HG02623 (cell line): ENCODE measurements around the gene MICAL3.

Experiments
- ATAC-seq: cut with Tn5 transposase; IDR thresholded peaks from one replicate; pipeline ENCODE4 v1.9.1; 2021; ENCODE audit warnings: moderate library complexity; ENCODE audit not compliant: unreplicated experiment

The MICAL3 gene

DNA sequence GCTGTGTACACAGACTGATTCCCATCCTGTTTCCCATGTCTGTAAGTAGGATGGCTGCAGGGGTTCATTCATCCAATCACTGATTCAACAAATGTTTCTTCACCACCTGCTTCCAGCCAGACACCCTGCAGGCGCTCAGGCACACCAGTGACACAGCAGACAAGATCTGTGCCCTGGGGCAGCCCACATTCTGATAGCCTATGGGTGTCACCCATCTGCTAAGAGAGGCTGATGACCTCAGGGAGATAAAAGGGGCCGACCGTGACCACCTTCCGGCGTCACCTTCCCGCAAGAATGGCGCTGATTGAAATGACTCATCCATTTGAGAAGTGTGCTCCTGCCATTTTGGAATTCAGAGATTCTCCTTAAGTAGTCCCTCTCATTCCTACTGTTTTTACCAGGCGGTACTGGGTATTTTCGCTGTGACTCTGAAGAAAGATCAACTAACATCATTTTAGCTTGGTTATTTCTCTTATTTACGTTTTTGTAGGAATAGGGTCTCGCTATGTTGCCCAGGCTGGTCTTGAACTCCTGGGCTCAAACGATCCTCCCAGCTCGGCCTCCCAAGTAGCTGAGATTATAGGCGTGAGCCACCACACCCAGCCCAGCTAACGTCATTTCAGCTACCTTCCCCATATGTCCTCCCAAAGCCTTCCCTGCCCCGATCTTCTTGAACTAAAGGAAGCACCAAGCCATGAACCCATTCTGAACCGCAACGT is 176.8 kb downstream of the MICAL3 start:
- ATAC-seq, result no peak

DNA sequence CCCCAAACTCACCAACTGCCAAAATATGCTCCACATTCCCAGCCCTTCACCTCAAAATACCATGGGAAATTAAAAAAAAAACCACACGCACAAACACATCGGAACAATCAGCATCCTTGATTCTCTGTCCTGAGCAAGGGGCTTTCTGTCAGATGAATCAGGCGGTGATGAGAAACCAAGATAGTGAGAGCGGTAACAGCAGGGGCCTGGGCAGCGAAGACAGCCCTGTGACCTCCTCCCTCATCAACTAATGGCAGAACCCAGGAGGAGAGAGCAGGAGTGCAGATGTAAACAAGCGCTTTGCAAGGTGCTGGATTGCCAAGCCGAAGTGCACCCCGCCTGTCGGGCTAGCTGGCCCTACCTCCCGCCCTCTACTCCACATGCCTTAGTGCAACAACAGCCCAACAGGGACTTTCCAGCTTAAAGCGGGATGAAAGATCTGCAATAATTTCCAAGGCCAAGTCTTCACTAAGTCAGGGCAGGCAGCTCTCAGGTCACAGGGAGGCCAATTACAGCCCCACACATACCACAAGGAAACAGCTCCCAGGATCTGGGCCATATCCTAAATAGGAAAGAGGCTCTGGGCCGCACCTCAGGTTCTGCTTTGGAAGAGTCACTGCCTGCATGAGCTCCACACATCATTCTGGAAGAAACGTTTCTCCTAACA is 177.9 kb downstream of the MICAL3 start:
- no peak for ATAC-seq

DNA sequence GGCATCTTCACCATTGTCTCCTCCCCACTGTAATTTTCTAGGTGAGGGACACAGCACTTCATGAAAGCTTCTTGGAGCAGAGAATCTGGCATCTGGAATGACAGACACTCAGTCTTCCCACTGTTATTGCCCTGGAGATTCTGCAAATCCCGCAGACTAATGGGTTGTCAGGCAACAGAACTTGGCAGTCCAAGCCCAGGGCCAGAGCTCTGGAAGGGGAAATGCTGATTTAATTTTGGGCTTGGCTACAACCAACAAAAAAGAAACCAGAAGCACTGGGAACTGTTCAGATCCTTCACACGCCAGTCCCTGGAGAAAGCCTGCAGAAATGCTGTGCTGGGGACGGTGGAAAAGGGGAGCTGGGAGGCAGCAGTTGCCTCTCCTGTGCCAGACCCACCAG is 178.6 kb downstream of the MICAL3 start:
- ATAC-seq, result no peak

DNA sequence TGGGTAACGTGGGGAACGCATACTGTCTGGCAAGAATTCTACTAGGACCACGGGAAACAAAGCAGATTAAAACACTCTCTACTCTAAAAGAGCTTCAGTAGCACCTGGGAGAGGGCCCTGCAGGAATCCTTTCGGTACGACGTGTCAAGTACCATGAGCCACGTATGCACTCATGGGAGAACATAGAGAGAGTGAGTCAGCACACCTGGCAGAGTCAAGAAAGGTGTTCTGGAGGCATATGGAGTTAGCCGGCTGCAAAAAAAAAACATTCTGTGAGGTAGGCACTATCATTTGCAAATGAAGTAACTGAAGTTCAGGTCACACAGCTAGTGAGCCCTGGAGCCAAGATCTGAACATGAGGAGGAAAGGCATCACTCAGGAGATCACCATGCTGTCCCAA is 179.0 kb downstream of the MICAL3 start:
- no peak for ATAC-seq

DNA sequence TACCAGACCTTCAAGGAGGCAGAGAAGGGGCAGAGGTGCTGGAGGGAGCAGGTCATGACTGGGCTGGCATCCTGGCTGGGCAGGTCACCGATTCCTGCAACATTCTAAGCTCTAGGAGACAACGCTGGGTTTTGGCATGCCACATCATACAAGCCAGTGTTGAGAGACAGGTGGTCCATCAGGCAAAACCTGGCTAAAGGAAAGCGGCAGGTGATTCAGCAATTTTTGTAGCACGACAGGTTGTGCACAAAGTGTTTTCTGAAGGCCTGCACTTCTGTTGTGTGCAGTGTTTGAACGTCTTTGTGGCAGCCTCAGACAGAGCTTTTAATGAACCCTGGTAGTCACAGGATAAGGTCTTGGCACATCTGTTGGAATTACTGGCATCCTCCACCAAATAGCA is 180.2 kb downstream of the MICAL3 start:
- ATAC-seq, result no peak

DNA sequence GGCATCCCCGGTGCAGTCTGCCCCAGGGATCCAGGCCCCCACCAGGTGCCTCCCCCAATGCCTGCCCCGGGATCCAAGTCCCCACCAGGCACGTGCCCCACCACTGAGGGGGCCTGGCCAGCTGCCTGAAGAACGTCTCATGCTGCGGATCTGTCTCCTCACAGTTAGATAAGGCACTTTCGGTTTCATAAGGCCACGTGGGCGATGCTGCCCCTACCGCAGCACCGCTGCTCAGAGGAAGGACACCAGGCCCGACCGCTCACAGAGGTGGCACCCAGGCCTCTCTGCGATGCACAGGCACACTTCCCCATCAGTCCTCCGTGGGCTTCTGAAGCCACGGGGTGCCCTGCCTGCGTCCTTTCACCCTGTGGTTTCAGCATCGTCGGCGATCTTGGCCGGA is 182.0 kb downstream of the MICAL3 start:
- no peak for ATAC-seq

DNA sequence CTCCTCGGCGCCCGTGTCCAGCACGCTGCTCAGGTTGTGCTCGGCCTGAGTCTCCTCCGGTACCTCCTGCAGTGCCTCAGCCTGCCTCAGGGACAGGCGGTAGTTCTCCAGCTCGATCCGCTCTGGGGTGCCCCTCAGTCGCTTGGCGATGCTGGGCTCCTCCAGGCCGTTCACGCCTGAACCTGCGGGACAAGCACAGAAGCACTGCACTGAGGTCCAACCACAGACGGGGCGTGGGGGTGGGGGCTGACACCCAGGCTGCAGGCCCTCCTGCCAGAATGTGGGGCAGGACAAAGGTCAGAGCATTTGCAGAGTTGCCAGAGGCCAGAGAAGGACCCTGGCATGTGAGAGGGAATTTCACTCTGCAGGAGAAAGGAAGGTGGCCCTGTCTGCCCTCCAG is 182.5 kb downstream of the MICAL3 start:
- ATAC-seq, result no peak

DNA sequence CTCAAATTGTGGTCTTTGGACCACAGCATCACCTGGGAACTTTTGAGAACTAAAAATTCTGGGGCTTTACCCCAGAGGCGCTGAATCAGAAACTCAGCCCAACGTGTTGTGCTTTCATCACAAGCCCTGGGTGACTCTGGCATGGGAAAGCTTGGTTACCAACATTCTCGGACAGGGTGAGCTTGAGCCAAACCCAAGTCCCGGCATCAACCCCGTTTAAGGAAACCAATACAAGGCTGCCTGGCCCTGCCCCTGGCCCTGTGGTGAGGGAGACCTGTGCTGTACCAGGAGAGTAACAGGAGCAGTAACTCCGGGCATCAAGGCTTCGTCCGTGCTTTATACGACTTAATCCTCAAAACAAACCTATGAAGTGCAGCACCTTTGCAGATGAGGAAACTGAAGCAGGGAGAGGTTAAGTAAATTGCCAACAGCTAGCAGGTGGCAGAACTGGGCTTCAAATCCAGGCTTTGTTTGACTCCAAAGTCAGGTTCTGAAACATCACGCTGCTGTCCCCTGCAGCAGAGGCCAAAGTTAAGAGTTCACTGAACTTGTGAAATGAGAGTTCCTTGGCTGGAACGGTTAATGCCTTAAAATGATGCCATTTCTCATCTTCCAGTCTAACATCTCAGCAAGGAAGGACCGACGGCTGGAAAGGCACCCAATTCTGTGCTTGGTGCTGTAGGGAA is 186.0 kb downstream of the MICAL3 start:
- no peak for ATAC-seq

DNA sequence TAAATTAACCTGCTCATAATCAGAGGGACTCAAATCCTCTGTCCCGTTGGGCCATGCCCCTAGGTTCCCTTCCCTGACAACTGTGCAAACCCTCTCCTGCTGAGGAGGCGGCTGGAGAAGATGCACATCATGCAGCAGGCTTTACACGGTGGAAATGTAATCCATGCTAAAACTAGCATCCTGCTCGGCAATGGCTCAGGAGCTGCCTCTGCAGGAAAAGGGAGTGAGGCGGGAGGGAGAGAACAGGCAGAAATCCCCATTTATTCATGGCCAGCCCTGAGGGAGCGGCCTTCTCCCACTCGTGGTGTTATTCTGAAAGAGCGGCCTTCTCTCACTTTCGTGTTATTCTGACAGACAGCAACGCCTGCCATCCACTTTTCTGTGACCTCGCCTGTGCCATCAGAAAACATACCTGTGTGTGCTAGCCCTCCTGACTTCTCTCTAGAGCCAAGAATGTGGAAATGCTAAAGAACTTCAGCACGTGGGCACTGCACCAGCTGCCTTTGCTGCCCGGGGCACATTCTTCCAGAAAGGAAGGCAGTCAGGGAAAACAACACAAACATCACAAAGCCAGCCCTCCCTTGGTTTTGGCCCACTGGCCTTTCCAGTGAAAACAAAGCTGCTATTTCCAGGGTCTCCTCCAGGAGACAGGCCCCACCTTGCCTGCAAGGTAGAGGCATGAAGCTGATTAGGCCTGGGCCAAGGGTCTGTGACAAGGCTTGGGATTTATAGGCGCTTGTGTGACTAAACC is 187.2 kb downstream of the MICAL3 start:
- no peak for ATAC-seq

DNA sequence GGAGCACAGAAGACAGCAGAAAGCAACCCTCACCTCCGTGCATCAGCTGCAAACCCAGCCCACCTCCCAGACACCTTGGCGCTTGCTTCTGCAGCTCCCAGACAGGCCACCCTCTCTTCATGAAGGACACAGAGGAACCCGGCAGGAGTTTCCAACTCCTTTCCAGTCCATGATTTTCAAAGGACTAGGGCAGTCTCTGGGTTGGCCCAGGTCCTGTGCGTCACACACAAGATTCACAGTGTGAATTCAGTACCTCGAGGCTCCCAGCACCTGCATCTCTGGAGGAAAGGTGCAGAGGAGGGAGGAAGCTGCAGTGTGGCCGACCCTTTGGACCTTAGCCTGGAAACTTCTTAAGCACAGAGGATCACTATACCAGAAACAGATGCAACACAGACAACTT is 189.1 kb downstream of the MICAL3 start:
- no peak for ATAC-seq

DNA sequence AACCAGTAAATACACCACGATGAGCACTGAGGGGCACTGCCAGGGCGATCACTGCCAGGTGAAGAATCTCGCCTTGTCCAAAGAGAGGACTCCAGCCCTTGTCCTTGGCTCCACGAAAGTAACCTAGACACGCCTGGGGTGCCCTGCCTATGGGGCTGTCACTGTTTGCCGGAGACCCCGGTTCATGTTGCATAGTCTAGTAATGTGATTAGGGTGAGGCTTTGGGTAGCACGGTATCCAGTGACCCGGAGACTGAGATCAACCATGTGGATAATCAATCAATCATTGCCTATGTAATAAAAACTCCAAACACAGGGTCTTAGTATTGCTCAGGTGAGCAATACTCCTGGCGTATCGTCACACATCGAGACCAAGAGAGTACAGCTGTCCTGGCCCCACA is 190.9 kb downstream of the MICAL3 start:
- no peak for ATAC-seq

DNA sequence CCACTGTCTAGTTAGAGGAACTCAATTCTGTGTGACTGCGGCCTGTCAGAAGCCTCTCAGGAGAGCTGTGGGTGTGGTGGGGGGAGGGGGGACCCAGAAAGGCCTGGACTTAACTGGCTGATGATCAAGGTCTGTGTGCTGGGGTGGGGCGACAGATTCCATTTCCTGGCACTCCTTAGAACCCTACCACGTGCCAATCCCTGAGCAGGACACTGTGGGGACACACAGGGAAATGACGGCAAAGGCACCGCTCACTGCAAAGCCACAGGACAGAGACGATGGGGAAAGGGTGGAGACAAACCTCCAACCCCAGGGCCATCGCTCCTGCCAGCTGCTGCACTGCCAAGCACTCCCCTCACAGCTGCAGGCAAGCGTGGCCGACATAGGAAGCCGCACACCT is 191.7 kb downstream of the MICAL3 start:
- ATAC-seq, result no peak

DNA sequence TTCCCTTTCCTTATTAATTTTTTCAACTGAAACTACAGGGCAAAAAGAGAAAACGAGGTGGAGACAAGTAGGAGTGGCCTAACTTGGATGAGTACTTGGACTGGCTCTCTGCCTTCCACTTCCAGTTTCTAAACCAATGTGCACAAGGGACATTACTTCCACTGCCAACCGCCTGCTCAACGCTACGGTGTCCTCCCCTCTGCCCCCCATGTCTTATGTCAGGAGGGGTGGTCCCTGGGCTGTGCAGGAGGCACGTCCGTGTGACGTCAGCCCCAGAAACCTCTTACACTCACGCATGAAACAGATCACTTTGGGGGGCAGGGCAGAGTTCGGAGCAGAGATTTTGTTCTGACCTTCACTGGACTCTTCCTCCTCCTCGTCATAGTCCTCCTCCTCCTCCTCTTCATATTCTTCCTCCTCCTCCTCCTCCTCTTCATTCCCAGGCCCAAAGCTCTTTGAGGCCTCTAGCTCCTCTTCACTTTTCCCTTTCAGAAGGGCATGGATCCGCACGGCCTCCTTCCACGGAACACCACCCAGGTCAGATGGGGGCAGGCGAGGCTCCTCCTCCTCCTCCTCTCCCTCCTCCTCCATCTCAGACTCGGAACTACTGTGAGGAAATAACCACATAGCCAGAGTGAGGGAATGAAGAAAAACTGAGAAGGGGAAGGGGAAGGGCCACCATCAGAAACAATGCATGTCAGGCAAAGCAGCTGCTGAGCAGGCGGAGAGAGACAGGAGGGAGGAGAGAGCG is 192.7 kb downstream of the MICAL3 start:
- no peak for ATAC-seq

DNA sequence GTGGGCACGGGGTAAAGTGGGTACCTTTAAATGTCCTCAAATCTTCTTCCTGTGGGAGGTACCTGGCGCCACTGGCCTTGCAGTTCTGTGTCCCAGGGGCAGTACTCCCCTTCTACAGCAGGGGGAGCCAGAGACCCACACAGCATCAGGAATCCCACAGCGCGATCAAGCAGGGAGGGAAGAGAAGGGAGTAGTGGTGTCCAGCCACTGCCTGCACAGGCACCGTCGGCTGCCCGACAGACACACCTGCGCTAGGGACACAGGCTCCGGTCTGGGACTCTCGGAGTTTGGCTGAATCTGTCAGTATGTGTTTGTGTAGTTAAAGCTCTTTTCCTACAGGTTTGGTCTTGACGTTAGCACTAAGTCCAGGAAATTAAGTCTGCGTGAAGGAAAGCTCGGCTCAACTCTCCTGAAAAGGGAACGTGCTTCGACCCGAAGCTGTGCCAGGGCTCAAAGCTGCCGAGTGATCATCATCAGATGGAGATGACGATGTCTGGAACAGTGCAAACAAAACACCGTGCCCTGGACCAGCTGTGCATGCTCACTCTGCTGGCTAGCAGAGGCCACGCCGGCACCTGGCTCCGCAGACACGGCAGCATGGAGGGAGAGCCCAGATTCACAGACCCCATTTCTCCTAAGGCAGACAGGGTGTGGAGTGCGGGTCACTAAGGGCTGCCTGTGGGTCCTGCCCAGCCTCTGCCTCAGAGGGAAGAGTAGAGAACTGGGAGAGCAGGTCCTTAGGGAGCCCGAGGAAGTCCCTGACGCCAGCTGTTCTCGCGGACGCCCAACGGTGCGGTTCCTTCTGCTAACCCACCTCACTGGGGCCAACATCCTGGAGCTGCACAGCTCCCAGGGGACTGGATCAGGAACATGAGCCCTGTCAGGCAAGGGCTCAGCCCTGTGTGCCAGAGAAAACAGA is 194.1 kb downstream of the MICAL3 start:
- no peak for ATAC-seq

DNA sequence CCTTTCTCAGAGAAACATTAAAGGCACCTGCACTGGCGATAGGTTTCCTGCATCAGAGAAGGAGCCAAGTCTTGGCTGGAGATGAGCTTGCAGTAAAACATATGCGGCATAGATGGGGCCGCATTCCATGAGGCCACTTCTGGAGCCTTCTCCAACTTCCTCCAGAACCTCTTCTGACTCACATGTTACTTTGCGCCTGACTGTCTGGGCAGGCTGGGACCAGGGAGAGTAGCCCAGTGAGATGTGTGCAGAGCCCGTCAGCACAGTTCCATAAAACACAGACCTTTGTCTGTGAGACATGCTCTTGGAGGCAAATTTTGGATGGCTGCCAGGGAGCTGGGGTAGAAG is 194.7 kb downstream of the MICAL3 start:
- ATAC-seq, result no peak

DNA sequence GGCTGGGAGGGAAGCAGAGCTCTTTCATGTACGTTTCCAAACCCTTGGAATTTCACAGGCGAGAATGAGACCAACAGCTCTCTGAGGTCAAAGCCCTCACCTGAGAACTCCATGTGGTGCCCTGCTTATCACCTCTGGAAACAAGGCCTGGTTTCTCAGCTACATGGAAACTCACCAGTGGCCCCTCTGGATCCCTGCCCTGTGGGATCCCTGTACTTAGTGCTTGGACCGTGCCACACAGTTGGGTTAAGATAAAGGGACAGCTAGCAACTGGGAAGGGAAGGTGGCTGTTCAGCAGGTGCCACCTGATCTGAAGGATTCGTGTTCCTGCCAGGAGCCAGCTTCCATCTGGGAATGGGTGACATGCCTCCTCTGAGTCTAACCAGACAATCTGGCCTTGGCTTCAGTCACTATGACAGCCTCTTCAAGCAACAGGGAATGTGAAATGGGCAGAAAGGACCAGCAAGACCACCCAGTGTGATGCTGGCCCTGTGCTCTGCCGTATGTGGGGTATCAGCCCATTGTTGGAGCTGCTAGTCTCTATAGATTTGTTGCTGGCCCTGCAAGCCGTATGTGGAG is 195.8 kb downstream of the MICAL3 start:
- no peak for ATAC-seq

DNA sequence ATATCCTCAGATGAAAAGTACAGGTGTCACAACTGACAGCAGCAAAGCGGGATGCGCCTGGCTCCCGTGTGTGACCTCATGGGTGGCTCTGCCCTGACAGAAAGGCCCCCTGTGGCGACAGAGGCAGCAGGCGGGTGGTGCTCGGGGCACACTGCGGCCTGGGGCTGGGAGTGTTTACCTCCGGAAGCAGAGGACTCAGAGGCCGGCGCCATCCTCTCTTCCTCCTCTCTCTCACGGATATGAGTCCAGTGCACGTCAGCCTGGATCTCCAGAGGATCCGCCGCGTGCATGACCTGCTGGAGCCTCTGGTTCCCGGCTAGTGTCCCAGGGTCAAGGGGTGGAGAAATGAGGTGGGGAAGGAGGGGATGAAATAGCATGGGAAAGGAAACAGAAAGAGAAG is 196.9 kb downstream of the MICAL3 start:
- ATAC-seq, result no peak

DNA sequence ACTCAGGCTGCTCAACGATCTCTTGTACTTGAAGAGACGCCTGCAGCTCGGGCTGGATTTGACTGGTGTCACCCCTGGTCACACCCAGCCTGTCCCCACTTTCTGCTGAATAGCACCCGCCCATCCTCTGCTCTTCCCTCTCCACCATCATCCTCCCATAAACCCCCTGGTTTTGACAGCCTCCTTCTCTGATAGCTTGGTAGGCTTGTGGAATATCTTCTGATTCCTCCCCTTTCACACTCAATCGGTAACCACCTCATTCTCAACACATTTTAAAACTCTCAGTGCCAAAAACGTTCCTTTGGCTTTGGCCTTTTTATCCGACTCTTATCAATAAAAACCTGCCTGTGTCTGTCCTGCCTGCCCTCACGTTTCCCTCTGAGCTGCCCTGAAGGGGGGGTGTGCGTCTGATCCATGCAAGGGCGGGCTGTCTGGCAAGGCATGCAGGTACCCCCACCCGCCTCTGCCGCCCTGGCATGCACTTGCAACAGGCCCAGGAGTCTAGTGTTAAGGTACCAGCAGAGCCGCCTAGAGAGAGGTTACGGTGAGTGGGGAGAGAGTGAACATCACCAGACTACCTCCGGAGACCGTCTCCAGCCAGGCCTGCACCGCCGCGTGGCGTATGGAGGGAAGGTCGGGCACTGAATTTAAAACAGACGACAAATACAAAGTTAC is 198.3 kb downstream of the MICAL3 start:
- ATAC-seq, result no peak

DNA sequence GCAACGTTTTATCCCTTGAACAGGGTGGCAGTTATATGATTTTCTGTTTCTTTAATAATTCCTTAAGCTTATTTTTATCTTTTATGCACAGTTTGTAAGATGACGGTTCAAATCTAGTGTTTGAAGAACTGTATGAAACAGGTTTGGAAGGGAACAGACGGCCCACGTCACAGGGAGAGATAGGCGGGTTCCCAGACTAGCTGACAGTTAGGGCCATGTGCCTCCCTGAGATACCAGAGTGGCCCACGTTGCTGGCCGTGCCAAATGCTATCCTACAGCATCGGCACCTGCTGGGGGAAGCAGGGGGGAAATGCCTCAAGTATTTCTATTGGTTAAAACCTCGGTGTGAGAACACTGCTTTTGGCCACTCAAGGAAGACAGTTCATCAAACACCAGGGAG is 199.9 kb downstream of the MICAL3 start:
- no peak for ATAC-seq
